K562 (cell line): ENCODE measurements around the gene TOMM40L. TPM values are rescaled to one million over a fixed set of nuclear protein-coding genes. Genes with fewer than 3 reads are reported as not detected.

Experiments used
- ATAC-seq: fragments of 200-7000 bp; cut with Tn5 transposase; 3 replicates; pipeline ENCODE4 v1.9.1; 2020; ENCODE audit warnings: moderate library complexity
- BruUV-seq: library from RNA; stranded (reverse); fragments of 400-500 nt; replicated peaks from 2 replicates; lab custom pipeline; 2021; lab: Mats Ljungman, UMichigan
- CTCF ChIA-PET: fragments of 300-600 bp; formaldehyde crosslinking; extraction: SDS; loops from one replicate; lab custom pipeline; 2021; ENCODE audit warnings: low intra/inter-chr PET ratio; lab: Yijun Ruan, JAX
- POLR2A ChIA-PET: fragments of 300-600, 350-650 bp; sonication (Branson Sonifier 250); formaldehyde crosslinking; extraction: SDS; loops from one replicate; lab custom pipeline; 2021; ENCODE audit warnings: antibody characterized with exemption, inconsistent platforms; lab: Yijun Ruan, JAX
- DNase-seq, 4 experiments: peaks; one replicate each; pipeline versions ENCODE4 v3.0.0 to v3.0.0-alpha.2; 2011 to 2018; ENCODE audit warnings: low spot score in 3 of 4, mixed read lengths in 3 of 4; ENCODE audit errors: extremely low read depth in 1 of 4
- FAIRE-seq: peaks from 2 replicates; lab custom pipeline; 2011; peaks lifted over from hg19 to GRCh38; lab: Jason Lieb, UNC
- H2AFZ ChIP-seq: 2 replicates; pipeline ENCODE4 v1.6.0; 2011; ENCODE audit warnings: low read depth, low read length, control low read depth, inconsistent platforms
- H3K27ac ChIP-seq: fragments of 200-600 bp; 3 replicates; pipeline ENCODE4 v1.8.0; 2011; ENCODE audit warnings: low read depth, mild to moderate bottlenecking, control low read depth, inconsistent platforms, low read length, moderate library complexity, mixed read lengths; ENCODE audit errors: extremely low read depth
- H3K27me3 ChIP-seq, 2 experiments: fragments of 300-600 bp in 1 of 2; 2 replicates in 1 of 2; 3 replicates in 1 of 2; pipeline versions ENCODE4 v1.6.0 to v1.8.0; 2011; ENCODE audit warnings: inconsistent platforms in 2 of 2, low read length in 2 of 2, mild to moderate bottlenecking in 1 of 2, mixed read lengths in 1 of 2, moderate library complexity in 1 of 2; ENCODE audit not compliant: control insufficient read depth in 2 of 2, insufficient read depth in 2 of 2
- H3K36me3 ChIP-seq: fragments of 300-600 bp; 3 replicates; pipeline ENCODE4 v1.8.0; 2011; ENCODE audit warnings: mild to moderate bottlenecking, low read length, inconsistent platforms; ENCODE audit not compliant: control insufficient read depth, insufficient read depth
- H3K4me1 ChIP-seq, 2 experiments: fragments of 200-600 bp in 1 of 2; replicated peaks in 1 of 2; 2 replicates in 1 of 2; 3 replicates in 1 of 2; pipeline versions ENCODE4 v1.5.1 to v1.8.0; 2011; ENCODE audit warnings: inconsistent platforms in 2 of 2, low read length in 2 of 2, mild to moderate bottlenecking in 1 of 2, mixed read lengths in 1 of 2, moderate library complexity in 1 of 2; ENCODE audit not compliant: control insufficient read depth in 2 of 2, insufficient read depth in 2 of 2
- H3K4me2 ChIP-seq: 2 replicates; pipeline ENCODE4 v1.6.1; 2011; ENCODE audit warnings: low read length, control low read depth, inconsistent platforms, mixed read lengths; ENCODE audit not compliant: insufficient read depth
- H3K4me3 ChIP-seq: fragments of 200-600 bp; sonication (generic), shearing (Covaris generic); 2 replicates; pipeline ENCODE4 v1.5.1; 2016; ENCODE audit warnings: control low read depth, inconsistent platforms
- H3K79me2 ChIP-seq: fragments of 200-600 bp; 3 replicates; pipeline ENCODE4 v1.8.0; 2011; ENCODE audit warnings: low read length, inconsistent platforms; ENCODE audit not compliant: control insufficient read depth, insufficient read depth
- H3K9ac ChIP-seq, 2 experiments: 2 replicates each; pipeline versions ENCODE4 v1.6.0 to v1.6.1; 2011; ENCODE audit warnings: low read depth in 2 of 2, low read length in 2 of 2, control low read depth in 1 of 2, inconsistent platforms in 1 of 2, mild to moderate bottlenecking in 1 of 2, mixed read lengths in 1 of 2; ENCODE audit not compliant: insufficient read depth in 1 of 2
- H3K9me1 ChIP-seq: one replicate; pipeline ENCODE4 v1.6.0; 2011; ENCODE audit warnings: inconsistent platforms, mild to moderate bottlenecking, low read length, moderate library complexity; ENCODE audit not compliant: control insufficient read depth, insufficient read depth
- H3K9me3 ChIP-seq: replicated peaks from 2 replicates; pipeline ENCODE4 v1.5.1; 2011; ENCODE audit warnings: low read depth, low read length, inconsistent platforms; ENCODE audit not compliant: control insufficient read depth, insufficient read depth
- H4K20me1 ChIP-seq: replicated peaks from 2 replicates; pipeline ENCODE4 v1.6.1; 2011; ENCODE audit warnings: low read length, inconsistent platforms, mixed read lengths; ENCODE audit not compliant: control insufficient read depth, insufficient read depth
- BCL6 ChIP-seq: fragments of 250-450 bp; sonication (Bioruptor Pico); IDR thresholded peaks from 2 replicates; pipeline ENCODE4 v1.4.0; 2020
- CCAR2 ChIP-seq: fragments of 200-400 bp; formaldehyde crosslinking; IDR thresholded peaks from 2 replicates; pipeline ENCODE4 v1.6.1; 2017; ENCODE audit warnings: mild to moderate bottlenecking, low read depth, low read length
- CSDE1 ChIP-seq, 2 experiments: fragments of 450-650 bp; IDR thresholded peaks; 2 replicates each; pipeline ENCODE4 v1.6.1; 2016; ENCODE audit warnings: mild to moderate bottlenecking in 1 of 2
- HNRNPL ChIP-seq: fragments of 200-400 bp; formaldehyde crosslinking; IDR thresholded peaks from 2 replicates; pipeline ENCODE4 v1.6.1; 2017; ENCODE audit warnings: low read depth, mild to moderate bottlenecking, low read length
- LCOR ChIP-seq: sonication (generic); formaldehyde crosslinking; IDR thresholded peaks from 2 replicates; pipeline ENCODE4 v1.8.0; 2022; ENCODE audit warnings: mild to moderate bottlenecking, missing genetic modification reagents
- NCOA6 ChIP-seq: fragments of 450-650 bp; IDR thresholded peaks from 2 replicates; pipeline ENCODE4 v1.6.1; 2017; ENCODE audit warnings: mild to moderate bottlenecking
- NONO ChIP-seq, 2 experiments: fragments of 200-400 bp in 1 of 2; fragments of 450-650 bp in 1 of 2; formaldehyde crosslinking in 1 of 2; IDR thresholded peaks; 2 replicates each; pipeline ENCODE4 v1.6.1; 2017; ENCODE audit warnings: low read depth in 2 of 2, mild to moderate bottlenecking in 2 of 2, moderate library complexity in 2 of 2, low read length in 1 of 2
- PURB ChIP-seq: sonication (generic); formaldehyde crosslinking; IDR thresholded peaks from 2 replicates; pipeline ENCODE4 v1.9.0; 2021; ENCODE audit warnings: low read depth, mild to moderate bottlenecking, missing genetic modification reagents
- SAFB2 ChIP-seq: fragments of 200-400 bp; formaldehyde crosslinking; IDR thresholded peaks from 2 replicates; pipeline ENCODE4 v1.6.1; 2018; ENCODE audit warnings: borderline replicate concordance, low read length, low read depth, moderate library complexity; ENCODE audit not compliant: severe bottlenecking
- SMC3 ChIP-seq: conservative IDR thresholded peaks from 2 replicates; pipeline ENCODE4 v1.6.1; 2011; ENCODE audit warnings: low read depth, low read length, improper control_type of control experiment; ENCODE audit not compliant: insufficient read depth
- TFAM ChIP-seq: fragments of 250-450 bp; sonication (Bioruptor Pico); conservative IDR thresholded peaks from 2 replicates; pipeline ENCODE4 v1.5.0; 2021; ENCODE audit warnings: mild to moderate bottlenecking, moderate library complexity
- XRCC3 ChIP-seq: fragments of 450-650 bp; IDR thresholded peaks from 2 replicates; pipeline ENCODE4 v1.6.1; 2017; ENCODE audit warnings: mild to moderate bottlenecking, moderate library complexity
- ZNF589 ChIP-seq: fragments of 200-800 bp; sonication (Bioruptor generic); IDR thresholded peaks from 2 replicates; pipeline ENCODE4 v1.6.1; 2016; ENCODE audit warnings: low read depth, missing genetic modification characterization, missing compliant biosample characterization
- ZNF699 ChIP-seq: fragments of 250-450 bp; sonication (Bioruptor Pico); IDR thresholded peaks from 2 replicates; pipeline ENCODE4 v1.8.0; 2021; ENCODE audit warnings: mild to moderate bottlenecking, moderate library complexity; ENCODE audit not compliant: insufficient replicate concordance
- WGBS: fragments of 100-300 bp; shearing (Covaris generic); methylation state at CpG from one replicate; pipeline ENCODE4 v1.1.6; 2016; ENCODE audit warnings: low coverage, mixed read lengths; ENCODE audit not compliant: insufficient coverage; ENCODE audit errors: missing lambda C conversion rate; 5-methylcytosine and 5-hydroxymethylcytosine counted together
- in situ Hi-C: fragments of 300-500 bp; cut with MboI; formaldehyde crosslinking; loops from 4 replicates; pipeline ENCODE4 v1.15.0; 2018; ENCODE audit warnings: inconsistent platforms, mixed read lengths
- intact Hi-C: fragments of 100-400 bp; cut with micrococcal nuclease; formaldehyde crosslinking; loops from 2 replicates; pipeline ENCODE4 v1.14.2; 2022
- polyA plus RNA-seq, 8 experiments: library from polyadenylated mRNA; depleted of rRNA in 4 of 8; stranded (reverse) in 5 of 8; unstranded in 3 of 8; fragments of >200 nt; fragmentation: Nextera tagmentation in 2 of 8; fragmentation: Illumina TruSeq in 1 of 8; extraction: Ambion mirVana in 2 of 8; extraction: Trizol in 1 of 8; gene quantifications; 2 replicates each; pipeline versions ENCODE4 v1.2.1 to v1.2.3, GENCODE V29; 2011 to 2014; ENCODE audit warnings: inconsistent platforms in 1 of 8, missing spikeins in 1 of 8
- total RNA-seq, 7 experiments: library from RNA; depleted of rRNA in 6 of 7; stranded (reverse); fragments of >200 nt in 6 of 7; fragmentation: Illumina TruSeq in 2 of 7; extraction: Trizol in 2 of 7; gene quantifications; 2 replicates each; pipeline versions ENCODE4 v1.2.1 to v1.2.3, GENCODE V29; 2011 to 2021; ENCODE audit warnings: low replicate concordance in 1 of 7
- TF ChIP-seq, protein P1 (sequence below): fragments of 450-650 bp; conservative IDR thresholded peaks from 2 replicates; pipeline ENCODE4 v1.6.1; 2016; ENCODE audit warnings: missing genetic modification characterization, low read depth, mild to moderate bottlenecking, missing compliant biosample characterization, moderate library complexity
- TF ChIP-seq, protein P2 (sequence below): fragments of 450-650 bp; IDR thresholded peaks from 2 replicates; pipeline ENCODE4 v1.6.1; 2016; ENCODE audit warnings: low read depth

TOMM40L gene
- total and polyA plus RNA-seq, 9 of the 15 experiments (the other 6 are each of a cell fraction or from before 2014, with no cell fraction given) = 9.6 to 33.6 (median 25.2) TPM

- in situ Hi-C loops = no loop called here
- ChIA-PET CTCF (no interaction called here), POLR2A (interaction anchor here (1.4 to 1.8 kb wide), 2 partner anchors 15 to 16 kb away, joined by 3 to 7 read pairs; no protein-coding TSS in a partner anchor)
- H3K27me3 ChIP-seq = no peaks in the 10 kb centered on the region
- H3K4me1 ChIP-seq = no peaks in the 10 kb centered on the region
- BruUV-seq = no TSS peak
- FAIRE-seq (no peak), DNase-seq (no peak), ATAC-seq (no peak)
- no peaks in the 10 kb centered on the region for H3K9me1 ChIP-seq
- WGBS = 27% methylated on average over 7 of the region's 7 CpGs
- intact Hi-C loops = no loop called here
- H3K36me3 ChIP-seq = no peaks in the 10 kb centered on the region
- no peak overlapping the region for H3K9ac ChIP-seq
- no peaks in the 10 kb centered on the region for H4K20me1 ChIP-seq
- H3K9me3 ChIP-seq = no peaks in the 10 kb centered on the region
- H2AFZ ChIP-seq = no peak overlapping the region
- no peak overlapping the region for H3K4me3 ChIP-seq
- no peak overlapping the region for H3K27ac ChIP-seq
- no peaks in the 10 kb centered on the region for H3K79me2 ChIP-seq
- H3K4me2 ChIP-seq = no peak overlapping the region
- no peak for TF ChIP-seq BCL6
- TF ChIP-seq, protein P1, sequence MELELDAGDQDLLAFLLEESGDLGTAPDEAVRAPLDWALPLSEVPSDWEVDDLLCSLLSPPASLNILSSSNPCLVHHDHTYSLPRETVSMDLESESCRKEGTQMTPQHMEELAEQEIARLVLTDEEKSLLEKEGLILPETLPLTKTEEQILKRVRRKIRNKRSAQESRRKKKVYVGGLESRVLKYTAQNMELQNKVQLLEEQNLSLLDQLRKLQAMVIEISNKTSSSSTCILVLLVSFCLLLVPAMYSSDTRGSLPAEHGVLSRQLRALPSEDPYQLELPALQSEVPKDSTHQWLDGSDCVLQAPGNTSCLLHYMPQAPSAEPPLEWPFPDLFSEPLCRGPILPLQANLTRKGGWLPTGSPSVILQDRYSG (tag) = no peak
- no peak for TF ChIP-seq HNRNPL
- no peak for TF ChIP-seq SAFB2
- TF ChIP-seq PURB = no peak
- no peak for TF ChIP-seq XRCC3
- TF ChIP-seq NCOA6 = no peak
- TF ChIP-seq SMC3 = no peak
- TF ChIP-seq CSDE1 (IDR thresholded peaks at IDR 0.05) = no peak
- TF ChIP-seq ZNF589 = no peak
- no peak for TF ChIP-seq NONO (IDR thresholded peaks at IDR 0.05; ENCODE audit: low read depth in 2 of 2, low read length in 1 of 2)
- no peak for TF ChIP-seq CCAR2
- TF ChIP-seq, protein P2, sequence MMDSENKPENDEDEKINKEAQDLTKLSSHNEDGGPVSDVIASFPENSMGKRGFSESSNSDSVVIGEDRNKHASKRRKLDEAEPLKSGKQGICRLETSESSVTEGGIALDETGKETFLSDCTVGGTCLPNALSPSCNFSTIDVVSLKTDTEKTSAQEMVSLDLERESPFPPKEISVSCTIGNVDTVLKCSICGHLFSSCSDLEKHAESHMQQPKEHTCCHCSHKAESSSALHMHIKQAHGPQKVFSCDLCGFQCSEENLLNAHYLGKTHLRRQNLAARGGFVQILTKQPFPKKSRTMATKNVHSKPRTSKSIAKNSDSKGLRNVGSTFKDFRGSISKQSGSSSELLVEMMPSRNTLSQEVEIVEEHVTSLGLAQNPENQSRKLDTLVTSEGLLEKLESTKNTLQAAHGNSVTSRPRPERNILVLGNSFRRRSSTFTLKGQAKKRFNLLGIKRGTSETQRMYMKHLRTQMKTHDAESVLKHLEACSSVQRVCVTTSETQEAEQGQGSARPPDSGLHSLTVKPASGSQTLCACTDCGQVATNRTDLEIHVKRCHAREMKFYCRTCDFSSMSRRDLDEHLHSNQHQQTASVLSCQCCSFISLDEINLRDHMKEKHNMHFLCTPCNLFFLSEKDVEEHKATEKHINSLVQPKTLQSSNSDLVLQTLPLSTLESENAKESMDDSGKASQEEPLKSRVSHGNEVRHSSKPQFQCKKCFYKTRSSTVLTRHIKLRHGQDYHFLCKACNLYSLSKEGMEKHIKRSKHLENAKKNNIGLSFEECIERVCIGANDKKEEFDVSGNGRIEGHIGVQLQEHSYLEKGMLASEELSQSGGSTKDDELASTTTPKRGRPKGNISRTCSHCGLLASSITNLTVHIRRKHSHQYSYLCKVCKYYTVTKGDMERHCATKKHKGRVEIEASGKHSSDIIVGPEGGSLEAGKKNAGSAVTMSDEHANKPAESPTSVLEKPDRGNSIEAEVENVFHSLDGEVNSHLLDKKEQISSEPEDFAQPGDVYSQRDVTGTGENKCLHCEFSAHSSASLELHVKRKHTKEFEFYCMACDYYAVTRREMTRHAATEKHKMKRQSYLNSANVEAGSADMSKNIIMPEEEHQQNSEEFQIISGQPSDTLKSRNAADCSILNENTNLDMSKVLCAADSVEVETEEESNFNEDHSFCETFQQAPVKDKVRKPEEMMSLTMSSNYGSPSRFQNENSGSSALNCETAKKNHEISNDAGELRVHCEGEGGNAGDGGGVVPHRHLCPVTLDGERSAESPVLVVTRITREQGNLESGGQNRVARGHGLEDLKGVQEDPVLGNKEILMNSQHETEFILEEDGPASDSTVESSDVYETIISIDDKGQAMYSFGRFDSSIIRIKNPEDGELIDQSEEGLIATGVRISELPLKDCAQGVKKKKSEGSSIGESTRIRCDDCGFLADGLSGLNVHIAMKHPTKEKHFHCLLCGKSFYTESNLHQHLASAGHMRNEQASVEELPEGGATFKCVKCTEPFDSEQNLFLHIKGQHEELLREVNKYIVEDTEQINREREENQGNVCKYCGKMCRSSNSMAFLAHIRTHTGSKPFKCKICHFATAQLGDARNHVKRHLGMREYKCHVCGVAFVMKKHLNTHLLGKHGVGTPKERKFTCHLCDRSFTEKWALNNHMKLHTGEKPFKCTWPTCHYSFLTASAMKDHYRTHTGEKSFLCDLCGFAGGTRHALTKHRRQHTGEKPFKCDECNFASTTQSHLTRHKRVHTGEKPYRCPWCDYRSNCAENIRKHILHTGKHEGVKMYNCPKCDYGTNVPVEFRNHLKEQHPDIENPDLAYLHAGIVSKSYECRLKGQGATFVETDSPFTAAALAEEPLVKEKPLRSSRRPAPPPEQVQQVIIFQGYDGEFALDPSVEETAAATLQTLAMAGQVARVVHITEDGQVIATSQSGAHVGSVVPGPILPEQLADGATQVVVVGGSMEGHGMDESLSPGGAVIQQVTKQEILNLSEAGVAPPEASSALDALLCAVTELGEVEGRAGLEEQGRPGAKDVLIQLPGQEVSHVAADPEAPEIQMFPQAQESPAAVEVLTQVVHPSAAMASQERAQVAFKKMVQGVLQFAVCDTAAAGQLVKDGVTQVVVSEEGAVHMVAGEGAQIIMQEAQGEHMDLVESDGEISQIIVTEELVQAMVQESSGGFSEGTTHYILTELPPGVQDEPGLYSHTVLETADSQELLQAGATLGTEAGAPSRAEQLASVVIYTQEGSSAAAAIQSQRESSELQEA = no peak
- TF ChIP-seq LCOR (CRISPR knock-in tag) = no peak
- TF ChIP-seq ZNF699 (CRISPR knock-in tag) = no peak
- TF ChIP-seq TFAM (CRISPR knock-in tag) = no peak
Measured at GRCh38 chr1:161250829-161251228, 25.0 kb downstream of the TOMM40L start.
